Stimulated activated memory B cell treated with anti-CD40 and anti-IgM and Interleukin-4, amounts not matched to agents 10 μg/mL and 1 μg/mL and 100 μg/mL, for 72 hours (primary cell): ENCODE data around the gene BTLA.
"Not testable (repeated sequence)": the region's sequence is repeated elsewhere in the genome, so short reads cannot be mapped to it uniquely, and the experiment has no call there.

ENCODE experiments used
- ATAC-seq: fragments of 150-1000 bp; cut with Tn5 transposase; 2 replicates; pipeline ENCODE4 v1.10.0; 2021
- H3K27ac Mint-ChIP-seq: one replicate; pipeline ENCODE4 v1.8.0; 2022; ENCODE audit warnings: mild to moderate bottlenecking, mixed read lengths
- H3K27me3 Mint-ChIP-seq: one replicate; pipeline ENCODE4 v1.8.0; 2022; ENCODE audit warnings: mixed read lengths
- H3K36me3 Mint-ChIP-seq: one replicate; pipeline ENCODE4 v1.8.0; 2022; ENCODE audit warnings: mixed read lengths
- H3K4me1 Mint-ChIP-seq: one replicate; pipeline ENCODE4 v1.8.0; 2022; ENCODE audit warnings: mixed read lengths
- H3K4me3 Mint-ChIP-seq: one replicate; pipeline ENCODE4 v1.8.0; 2022; ENCODE audit warnings: mild to moderate bottlenecking, moderate library complexity, mixed read lengths
- H3K9me3 Mint-ChIP-seq: one replicate; pipeline ENCODE4 v1.8.0; 2022; ENCODE audit warnings: mixed read lengths

The BTLA gene

DNA sequence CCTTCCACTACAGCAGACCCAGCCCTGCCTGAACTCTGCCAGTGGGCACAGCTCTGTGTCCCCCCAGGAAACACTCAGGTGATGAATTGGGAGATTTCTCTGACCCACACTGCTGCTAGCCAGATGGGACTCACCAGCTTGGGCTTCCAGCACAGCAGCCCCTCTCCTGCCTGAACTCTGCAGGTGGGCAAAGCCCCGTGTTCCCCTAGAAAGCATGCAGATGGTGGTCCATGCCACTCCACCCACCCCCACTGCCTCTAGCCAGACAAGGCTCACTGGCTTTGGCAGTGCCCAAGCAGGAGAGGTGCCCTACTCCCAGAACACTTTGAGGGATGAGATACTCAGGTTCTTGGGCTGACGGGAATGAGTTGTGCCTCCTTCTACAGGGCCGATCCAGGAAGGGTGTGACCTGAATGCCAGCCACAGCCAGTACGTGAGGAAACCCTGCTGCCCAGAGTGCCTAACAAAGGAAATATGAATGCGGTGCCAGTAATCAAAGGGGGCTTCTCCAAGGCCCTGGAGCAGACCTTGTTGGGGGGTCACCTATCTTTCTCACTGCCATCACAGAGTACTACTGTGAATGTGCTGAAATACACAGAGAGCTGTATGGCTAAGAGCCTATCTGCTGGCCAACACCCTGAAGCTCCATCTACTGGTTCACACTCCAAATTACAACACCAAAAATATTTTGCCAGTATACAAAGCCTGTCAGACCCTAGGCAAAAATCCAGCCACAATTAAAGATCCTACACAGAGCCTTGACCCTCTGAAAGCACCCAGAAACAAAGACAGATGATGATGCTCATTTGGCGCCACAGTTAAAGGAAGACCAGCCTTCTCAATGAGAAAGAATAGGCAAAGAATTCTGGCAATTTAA lies 61.9 kb downstream of the BTLA start:
- peaks cover 6% of the 10 kb centered on the region for H3K9me3 Mint-ChIP-seq
- no peak overlapping the region for H3K4me3 Mint-ChIP-seq
- H3K27me3 Mint-ChIP-seq = no peaks in the 10 kb centered on the region
- peaks cover 33% of the 10 kb centered on the region for H3K4me1 Mint-ChIP-seq
- peak overlapping the region; percentile 61 for H3K27ac Mint-ChIP-seq
- ATAC-seq = peak; percentile 70
- peaks cover 11% of the 10 kb centered on the region for H3K36me3 Mint-ChIP-seq

GRCh38 chr3:112429960-112430359 lies 69.3 kb downstream of the BTLA start:
- H3K4me1 Mint-ChIP-seq = peaks cover 16% of the 10 kb centered on the region
- peaks cover 3% of the 10 kb centered on the region for H3K9me3 Mint-ChIP-seq
- H3K27ac Mint-ChIP-seq = no peak overlapping the region
- no peaks in the 10 kb centered on the region for H3K27me3 Mint-ChIP-seq
- H3K36me3 Mint-ChIP-seq = peaks cover 6% of the 10 kb centered on the region
- no peak for ATAC-seq
- H3K4me3 Mint-ChIP-seq = no peak overlapping the region

GRCh38 chr3:112427123-112427522 lies 72.1 kb downstream of the BTLA start:
- Mint-ChIP-seq H3K27ac (peak overlapping the region; percentile 42), H3K9me3 (no peaks in the 10 kb centered on the region), H3K27me3 (no peaks in the 10 kb centered on the region), H3K36me3 (peaks cover 7% of the 10 kb centered on the region), H3K4me3 (no peak overlapping the region), H3K4me1 (peaks cover 14% of the 10 kb centered on the region)
- no peak for ATAC-seq

GRCh38 chr3:112425858-112426750 lies 73.2 kb downstream of the BTLA start:
- H3K36me3 Mint-ChIP-seq = peaks cover 13% of the 10 kb centered on the region
- H3K9me3 Mint-ChIP-seq = no peaks in the 10 kb centered on the region
- H3K4me1 Mint-ChIP-seq = peaks cover 14% of the 10 kb centered on the region
- H3K27ac Mint-ChIP-seq = peak overlapping the region; percentile 66
- H3K27me3 Mint-ChIP-seq = no peaks in the 10 kb centered on the region
- H3K4me3 Mint-ChIP-seq = no peak overlapping the region
- ATAC-seq = peak; percentile 68

- Mint-ChIP-seq H3K36me3 (peaks cover 12% of the 10 kb centered on the region), H3K9me3 (no peaks in the 10 kb centered on the region), H3K27ac (no peak overlapping the region), H3K4me1 (peaks cover 14% of the 10 kb centered on the region), H3K27me3 (no peaks in the 10 kb centered on the region), H3K4me3 (no peak overlapping the region)
- ATAC-seq = no peak
Measured at GRCh38 chr3:112425382-112425781, 73.9 kb downstream of the BTLA start.

DNA sequence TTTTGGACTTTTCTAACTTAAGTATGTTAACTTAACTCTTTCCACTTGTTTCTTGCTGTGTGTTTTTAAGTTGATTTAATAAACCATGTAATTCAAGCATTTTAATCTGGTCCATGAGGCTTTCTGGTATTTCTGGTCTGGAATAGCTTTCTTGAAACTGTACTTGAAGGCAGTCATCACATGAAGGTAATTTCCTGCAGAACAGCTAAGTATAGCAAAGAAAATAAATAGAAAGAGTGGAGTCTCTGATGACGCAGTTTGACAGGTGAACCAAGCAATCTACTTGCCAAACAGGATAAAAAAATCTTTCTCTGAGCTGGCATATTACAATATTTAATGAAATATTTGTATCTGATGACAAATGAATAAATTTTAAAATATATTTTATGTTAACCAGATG lies 74.9 kb downstream of the BTLA start:
- H3K9me3 Mint-ChIP-seq = no peaks in the 10 kb centered on the region
- H3K4me1 Mint-ChIP-seq = peaks cover 14% of the 10 kb centered on the region
- peaks cover 12% of the 10 kb centered on the region for H3K36me3 Mint-ChIP-seq
- H3K4me3 Mint-ChIP-seq = no peak overlapping the region
- H3K27me3 Mint-ChIP-seq = no peaks in the 10 kb centered on the region
- no peak overlapping the region for H3K27ac Mint-ChIP-seq
- ATAC-seq = no peak

DNA sequence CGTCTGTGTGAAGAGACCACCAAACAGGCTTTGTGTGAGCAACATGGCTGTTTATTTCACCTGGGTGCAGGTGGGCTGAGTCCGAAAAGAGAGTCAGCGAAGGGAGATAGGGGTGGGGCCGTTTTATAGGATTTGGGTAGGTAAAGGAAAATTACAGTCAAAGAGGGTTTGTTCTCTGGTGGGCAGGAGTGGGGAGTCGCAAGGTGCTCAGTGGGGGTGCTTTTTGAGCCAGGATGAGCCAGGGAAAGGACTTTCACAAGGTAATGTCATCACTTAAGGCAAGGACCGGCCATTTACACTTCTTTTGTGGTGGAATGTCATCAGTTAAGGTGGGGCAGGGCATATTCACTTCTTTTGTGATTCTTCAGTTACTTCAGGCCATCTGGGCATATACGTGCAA lies 76.4 kb downstream of the BTLA start:
- H3K4me3 Mint-ChIP-seq, H3K27me3 Mint-ChIP-seq, H3K27ac Mint-ChIP-seq, H3K9me3 Mint-ChIP-seq, ATAC-seq: not testable (repeated sequence)
- Mint-ChIP-seq H3K4me1 (peaks cover 14% of the 10 kb centered on the region), H3K36me3 (peaks cover 19% of the 10 kb centered on the region)

GRCh38 chr3:112418526-112418925 lies 80.7 kb downstream of the BTLA start:
- not testable (repeated sequence) for H3K27ac Mint-ChIP-seq, H3K4me3 Mint-ChIP-seq, H3K9me3 Mint-ChIP-seq, H3K27me3 Mint-ChIP-seq, ATAC-seq, H3K4me1 Mint-ChIP-seq
- H3K36me3 Mint-ChIP-seq = peaks cover 19% of the 10 kb centered on the region

DNA sequence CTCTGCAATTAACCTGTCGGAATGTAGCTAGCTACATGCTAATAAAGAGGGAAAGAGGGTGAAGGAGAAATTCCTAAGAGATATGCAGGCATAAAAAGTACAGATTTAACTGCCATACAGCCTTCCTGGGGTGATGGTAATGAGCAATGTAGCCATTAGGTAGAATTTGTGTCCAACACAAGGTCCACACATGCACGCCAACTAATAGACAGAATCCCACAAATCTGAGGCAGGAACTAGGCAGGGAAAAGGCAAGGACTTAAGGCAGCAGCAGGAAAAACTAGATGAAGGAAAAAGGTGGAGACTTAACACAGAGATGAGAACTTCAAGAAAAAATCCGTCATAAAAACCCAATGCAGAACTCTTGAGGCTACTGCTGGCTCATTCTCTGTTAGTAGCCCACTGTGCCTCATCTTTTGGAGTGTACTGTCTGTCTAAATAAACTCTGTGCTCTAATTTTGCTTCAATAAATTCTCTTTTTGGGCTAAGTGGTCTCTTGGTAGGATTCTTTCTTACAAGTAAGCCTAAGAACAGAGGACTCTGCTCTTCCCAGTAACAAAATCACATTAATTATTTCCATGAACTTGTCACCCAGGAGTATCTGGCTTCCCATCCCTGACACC lies 81.5 kb downstream of the BTLA start:
- Mint-ChIP-seq H3K27ac (no peak overlapping the region), H3K4me3 (no peak overlapping the region), H3K4me1 (peaks cover 12% of the 10 kb centered on the region), H3K36me3 (peaks cover 19% of the 10 kb centered on the region), H3K9me3 (no peaks in the 10 kb centered on the region), H3K27me3 (no peaks in the 10 kb centered on the region)
- no peak for ATAC-seq

DNA sequence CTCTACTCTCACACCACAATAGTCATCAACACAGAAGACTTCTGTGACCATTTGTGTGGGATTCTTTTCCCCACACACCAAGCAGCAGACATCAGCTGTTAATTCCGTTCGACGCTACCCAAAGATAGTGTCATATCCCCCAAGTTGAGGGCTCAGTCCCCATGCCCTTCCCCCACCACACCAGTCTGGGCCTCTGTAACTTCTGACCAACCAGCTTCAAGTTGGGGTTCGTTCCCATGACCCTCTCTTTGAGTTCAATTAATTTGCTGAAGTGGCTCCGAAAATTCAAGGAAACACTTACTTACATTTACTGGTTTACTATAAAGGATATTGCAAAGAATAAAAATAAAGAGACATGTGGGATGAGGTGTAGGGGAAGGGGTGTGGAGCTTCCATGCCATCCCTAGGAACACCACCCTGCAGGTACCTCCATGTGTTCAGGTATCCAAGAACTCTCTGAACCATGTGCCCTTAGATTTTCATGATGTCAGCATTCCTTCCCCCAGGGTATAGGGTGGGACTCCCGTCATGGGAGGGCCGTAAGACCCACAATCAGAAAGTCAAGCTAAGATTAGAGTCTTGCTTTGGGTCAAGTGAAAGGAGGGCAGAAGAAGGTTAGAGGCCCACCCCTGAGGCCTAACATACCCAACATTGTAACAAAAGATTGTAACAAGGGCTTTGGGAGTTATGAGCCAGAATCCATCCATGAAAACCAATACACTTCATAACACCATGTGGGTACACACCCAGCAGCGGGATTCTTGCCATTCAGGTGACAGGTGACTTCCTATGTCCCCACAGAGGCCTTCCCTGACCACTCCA lies 82.7 kb downstream of the BTLA start:
- no peaks in the 10 kb centered on the region for H3K27me3 Mint-ChIP-seq
- H3K4me3 Mint-ChIP-seq = no peak overlapping the region
- H3K4me1 Mint-ChIP-seq = peaks cover 18% of the 10 kb centered on the region
- ATAC-seq = no peak
- no peaks in the 10 kb centered on the region for H3K9me3 Mint-ChIP-seq
- no peak overlapping the region for H3K27ac Mint-ChIP-seq
- H3K36me3 Mint-ChIP-seq = peaks cover 12% of the 10 kb centered on the region

- Mint-ChIP-seq H3K4me1 (peaks cover 18% of the 10 kb centered on the region), H3K36me3 (peaks cover 7% of the 10 kb centered on the region), H3K4me3 (no peak overlapping the region), H3K27ac (no peak overlapping the region), H3K9me3 (no peaks in the 10 kb centered on the region), H3K27me3 (no peaks in the 10 kb centered on the region)
- no peak for ATAC-seq
Measured at GRCh38 chr3:112415390-112415789, 83.9 kb downstream of the BTLA start.
